HepG2 (cell line): ENCODE measurements around the gene SLC39A8. TPM values are rescaled to one million over a fixed set of nuclear protein-coding genes. Genes with fewer than 3 reads are reported as not detected.

Experiments
- ATAC-seq: fragments of 200-7000 bp; cut with Tn5 transposase; 3 replicates; pipeline ENCODE4 v1.9.1; 2020; ENCODE audit warnings: mild to moderate bottlenecking, moderate library complexity
- BruUV-seq: library from RNA; stranded (reverse); fragments of 400-500 nt; replicated peaks from 2 replicates; lab custom pipeline; 2021; lab: Mats Ljungman, UMichigan
- CTCF ChIA-PET: fragments of 300-600 bp; formaldehyde crosslinking; extraction: SDS; loops from one replicate; lab custom pipeline; 2021; ENCODE audit warnings: low total read pairs, inconsistent platforms, low intra/inter-chr PET ratio; lab: Yijun Ruan, JAX
- POLR2A ChIA-PET: fragments of 350-600 bp; sonication (Branson Sonifier 250); formaldehyde crosslinking; loops from one replicate; lab custom pipeline; 2020; ENCODE audit warnings: antibody characterized with exemption, inconsistent platforms; lab: Yijun Ruan, JAX
- DNase-seq: peaks from one replicate; pipeline ENCODE4 v3.0.0-alpha.2; 2015; ENCODE audit warnings: low spot score
- FAIRE-seq: peaks from 3 replicates; lab custom pipeline; 2011; peaks lifted over from hg19 to GRCh38; lab: Jason Lieb, UNC
- H2AFZ ChIP-seq: one replicate; pipeline ENCODE4 v1.6.1; 2011; ENCODE audit warnings: low read length, inconsistent platforms
- H3K27ac ChIP-seq: fragments of 300-600 bp; 3 replicates; pipeline ENCODE4 v1.8.0; 2011; ENCODE audit warnings: mixed run types, mild to moderate bottlenecking, mixed read lengths, low read length, inconsistent platforms; ENCODE audit not compliant: insufficient read depth; ENCODE audit errors: extremely low read length
- H3K27me3 ChIP-seq, 2 experiments: fragments of 200-600 bp in 1 of 2; 2 replicates in 1 of 2; 3 replicates in 1 of 2; pipeline versions ENCODE4 v1.6.0 to v1.8.0; 2011; ENCODE audit warnings: low read length in 2 of 2, mild to moderate bottlenecking in 2 of 2, moderate library complexity in 2 of 2, inconsistent platforms in 1 of 2; ENCODE audit not compliant: insufficient read depth in 2 of 2, control insufficient read depth in 1 of 2
- H3K36me3 ChIP-seq, 2 experiments: fragments of 200-600 bp in 1 of 2; replicated peaks in 1 of 2; 2 replicates in 1 of 2; 3 replicates in 1 of 2; pipeline versions ENCODE4 v1.5.1 to v1.8.0; 2011; ENCODE audit warnings: low read length in 2 of 2, inconsistent platforms in 1 of 2; ENCODE audit not compliant: insufficient read depth in 2 of 2, control insufficient read depth in 1 of 2
- H3K4me1 ChIP-seq: 2 replicates; pipeline ENCODE4 v1.5.1; 2012; ENCODE audit warnings: low read length, inconsistent platforms; ENCODE audit not compliant: insufficient read depth
- H3K4me2 ChIP-seq: 2 replicates; pipeline ENCODE4 v1.6.0; 2011; ENCODE audit warnings: low read depth, low read length, inconsistent platforms
- H3K4me3 ChIP-seq, 3 experiments: fragments of 200-600 bp in 1 of 3; sonication (generic), shearing (Covaris generic) in 1 of 3; replicated peaks in 1 of 3; 2 replicates each; pipeline ENCODE4 v1.5.1; 2011 to 2016; ENCODE audit warnings: low read length in 3 of 3, inconsistent platforms in 2 of 3, low read depth in 2 of 3, mild to moderate bottlenecking in 2 of 3, control low read depth in 1 of 3, mixed read lengths in 1 of 3; ENCODE audit not compliant: insufficient read depth in 1 of 3
- H3K79me2 ChIP-seq: one replicate; pipeline ENCODE4 v1.6.1; 2011; ENCODE audit warnings: low read length, inconsistent platforms; ENCODE audit not compliant: insufficient read depth
- H3K9ac ChIP-seq: 2 replicates; pipeline ENCODE4 v1.6.0; 2011; ENCODE audit warnings: mild to moderate bottlenecking, low read depth, low read length, inconsistent platforms; ENCODE audit not compliant: insufficient read depth
- H3K9me3 ChIP-seq: 2 replicates; pipeline ENCODE4 v1.5.1; 2012; ENCODE audit warnings: mild to moderate bottlenecking, low read length
- H4K20me1 ChIP-seq: 2 replicates; pipeline ENCODE4 v1.6.0; 2011; ENCODE audit warnings: inconsistent platforms, mild to moderate bottlenecking, low read length, moderate library complexity; ENCODE audit not compliant: insufficient read depth
- DNMT3B ChIP-seq: conservative IDR thresholded peaks from 2 replicates; pipeline ENCODE4 v1.6.1; 2016; ENCODE audit warnings: missing biosample characterization, control low read depth
- EZH2 ChIP-seq: conservative IDR thresholded peaks from 2 replicates; pipeline ENCODE4 v1.6.1; 2012; ENCODE audit warnings: mild to moderate bottlenecking, low read depth, low read length, moderate library complexity
- HNRNPL ChIP-seq: fragments of 200-400 bp; formaldehyde crosslinking; IDR thresholded peaks from 2 replicates; pipeline ENCODE4 v1.6.1; 2017; ENCODE audit warnings: mild to moderate bottlenecking, low read depth, low read length
- MLLT10 ChIP-seq: sonication (generic); formaldehyde crosslinking; IDR thresholded peaks from 2 replicates; pipeline ENCODE4 v1.4.0; 2020; ENCODE audit warnings: missing genetic modification reagents
- NFYC ChIP-seq: IDR thresholded peaks from 2 replicates; pipeline ENCODE4 v1.6.1; 2016; ENCODE audit warnings: missing genetic modification reagents, missing compliant biosample characterization
- SOX13 ChIP-seq, 3 experiments: fragments of 450-650 bp in 1 of 3; sonication (generic) in 1 of 3; formaldehyde crosslinking in 1 of 3; IDR thresholded peaks in 2 of 3; conservative IDR thresholded peaks in 1 of 3; 2 replicates each; pipeline versions ENCODE4 v1.5.0 to v1.6.1; 2016 to 2020; ENCODE audit warnings: antibody characterized with exemption in 1 of 3, mild to moderate bottlenecking in 1 of 3, missing compliant biosample characterization in 1 of 3, missing genetic modification reagents in 1 of 3, moderate library complexity in 1 of 3
- TRIM24 ChIP-seq: sonication (generic); formaldehyde crosslinking; IDR thresholded peaks from 2 replicates; pipeline ENCODE4 v1.8.0; 2022; ENCODE audit warnings: mild to moderate bottlenecking, missing genetic modification reagents
- ZFP41 ChIP-seq: sonication (generic); formaldehyde crosslinking; IDR thresholded peaks from 2 replicates; pipeline ENCODE4 v1.4.0; 2020; ENCODE audit warnings: mild to moderate bottlenecking, missing genetic modification reagents, borderline replicate concordance
- WGBS: methylation state at CpG from one replicate; pipeline ENCODE4 v1.1.6; 2017; ENCODE audit warnings: low lambda C conversion rate; 5-methylcytosine and 5-hydroxymethylcytosine counted together
- in situ Hi-C: cut with HindIII; loops from 2 replicates; pipeline ENCODE4 v1.10.0; 2017; ENCODE audit warnings: low pct_unique_long_range_greater_than_20kb; ENCODE audit not compliant: extremely low pct_ligation_motif_present
- intact Hi-C: fragments of 100-400 bp; cut with micrococcal nuclease; formaldehyde crosslinking; loops from one replicate; pipeline ENCODE4 v1.10.0; 2022; ENCODE audit not compliant: unreplicated experiment
- polyA plus RNA-seq, 8 experiments: library from polyadenylated mRNA; depleted of rRNA in 3 of 8; stranded (reverse) in 7 of 8; unstranded in 1 of 8; fragments of >200 nt; fragmentation: Illumina TruSeq in 4 of 8; extraction: Trizol in 4 of 8; gene quantifications; 2 replicates each; pipeline versions ENCODE4 v1.2.1 to v1.2.3, GENCODE V29; 2011 to 2016; ENCODE audit warnings: low read depth in 4 of 8, missing spikeins in 1 of 8, mixed read lengths in 1 of 8; ENCODE audit not compliant: insufficient read depth in 1 of 8
- total RNA-seq, 5 experiments: library from RNA; depleted of rRNA; stranded (reverse); fragments of >200 nt; fragmentation: Illumina TruSeq; extraction: Trizol; gene quantifications; 2 replicates each; pipeline ENCODE4 v1.2.3, GENCODE V29; 2016; ENCODE audit warnings: low read depth in 1 of 5
- TF ChIP-seq, protein P1 (sequence below): sonication (generic); formaldehyde crosslinking; IDR thresholded peaks from 2 replicates; pipeline ENCODE4 v1.4.0; 2020; ENCODE audit warnings: missing genetic modification reagents
- TF ChIP-seq, protein P2 (sequence below): sonication (generic); formaldehyde crosslinking; IDR thresholded peaks from 2 replicates; pipeline ENCODE4 v1.5.0; 2020; ENCODE audit warnings: mild to moderate bottlenecking, missing genetic modification reagents, borderline replicate concordance

Gene SLC39A8
- total and polyA plus RNA-seq, 2 of the 13 experiments (the other 11 are each of a cell fraction or from before 2014, with no cell fraction given), result 0.22 to 0.38 TPM

DNA sequence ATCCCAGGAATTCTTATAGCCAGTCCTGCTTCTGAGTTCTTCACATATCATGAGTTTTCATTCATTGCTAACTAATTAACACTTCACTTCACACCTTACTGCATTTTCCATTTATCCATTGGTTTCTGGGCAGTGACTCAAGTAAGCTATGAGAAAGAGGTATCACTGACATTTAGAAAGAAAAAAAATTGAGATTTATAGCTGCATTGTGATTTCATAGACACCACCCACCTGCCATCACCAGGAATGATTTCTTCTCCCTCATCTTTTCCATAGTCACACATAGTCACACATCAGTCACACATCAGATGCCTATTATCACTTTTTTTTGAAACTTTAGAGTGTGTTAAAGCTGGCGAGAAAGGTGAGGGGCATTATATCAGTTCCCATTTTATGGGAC lies 121.8 kb downstream of the SLC39A8 start:
- Histone ChIP-seq H4K20me1 (no peaks in the 10 kb centered on the region), H3K27ac (no peak overlapping the region), H3K4me3 (no peak overlapping the region), H3K4me2 (no peak overlapping the region), H3K79me2 (no peaks in the 10 kb centered on the region), H3K36me3 (no peaks in the 10 kb centered on the region), H3K9ac (no peak overlapping the region), H3K9me3 (no peaks in the 10 kb centered on the region), H2AFZ (no peak overlapping the region), H3K27me3 (no peaks in the 10 kb centered on the region; a peak in 1 of 5 replicates), H3K4me1 (no peaks in the 10 kb centered on the region)
- ATAC-seq, result no peak
- ChIA-PET CTCF (no interaction called here), POLR2A (no interaction called here)
- no peak for FAIRE-seq
- 5% methylated on average over 1 of the region's 1 CpG for WGBS
- no peak for DNase-seq
- BruUV-seq, result no TSS peak
- in situ Hi-C loops, result no loop called here
- intact Hi-C loops, result no loop called here
- TF ChIP-seq EZH2 (no peak), SOX13 (IDR thresholded peaks at IDR 0.05) (no peak), SOX13 (CRISPR knock-in tag; conservative IDR thresholded peaks at IDR 0.05 in 1 of 2, IDR thresholded peaks at IDR 0.05 in 1 of 2) (no peak), ZFP41 (CRISPR knock-in tag) (no peak), NFYC (CRISPR knock-in tag) (no peak), MLLT10 (CRISPR knock-in tag) (no peak), TRIM24 (no peak), HNRNPL (no peak), DNMT3B (CRISPR knock-in tag) (no peak)
- TF ChIP-seq, protein P1, sequence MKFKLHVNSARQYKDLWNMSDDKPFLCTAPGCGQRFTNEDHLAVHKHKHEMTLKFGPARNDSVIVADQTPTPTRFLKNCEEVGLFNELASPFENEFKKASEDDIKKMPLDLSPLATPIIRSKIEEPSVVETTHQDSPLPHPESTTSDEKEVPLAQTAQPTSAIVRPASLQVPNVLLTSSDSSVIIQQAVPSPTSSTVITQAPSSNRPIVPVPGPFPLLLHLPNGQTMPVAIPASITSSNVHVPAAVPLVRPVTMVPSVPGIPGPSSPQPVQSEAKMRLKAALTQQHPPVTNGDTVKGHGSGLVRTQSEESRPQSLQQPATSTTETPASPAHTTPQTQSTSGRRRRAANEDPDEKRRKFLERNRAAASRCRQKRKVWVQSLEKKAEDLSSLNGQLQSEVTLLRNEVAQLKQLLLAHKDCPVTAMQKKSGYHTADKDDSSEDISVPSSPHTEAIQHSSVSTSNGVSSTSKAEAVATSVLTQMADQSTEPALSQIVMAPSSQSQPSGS (CRISPR knock-in tag), result no peak
- TF ChIP-seq, protein P2, sequence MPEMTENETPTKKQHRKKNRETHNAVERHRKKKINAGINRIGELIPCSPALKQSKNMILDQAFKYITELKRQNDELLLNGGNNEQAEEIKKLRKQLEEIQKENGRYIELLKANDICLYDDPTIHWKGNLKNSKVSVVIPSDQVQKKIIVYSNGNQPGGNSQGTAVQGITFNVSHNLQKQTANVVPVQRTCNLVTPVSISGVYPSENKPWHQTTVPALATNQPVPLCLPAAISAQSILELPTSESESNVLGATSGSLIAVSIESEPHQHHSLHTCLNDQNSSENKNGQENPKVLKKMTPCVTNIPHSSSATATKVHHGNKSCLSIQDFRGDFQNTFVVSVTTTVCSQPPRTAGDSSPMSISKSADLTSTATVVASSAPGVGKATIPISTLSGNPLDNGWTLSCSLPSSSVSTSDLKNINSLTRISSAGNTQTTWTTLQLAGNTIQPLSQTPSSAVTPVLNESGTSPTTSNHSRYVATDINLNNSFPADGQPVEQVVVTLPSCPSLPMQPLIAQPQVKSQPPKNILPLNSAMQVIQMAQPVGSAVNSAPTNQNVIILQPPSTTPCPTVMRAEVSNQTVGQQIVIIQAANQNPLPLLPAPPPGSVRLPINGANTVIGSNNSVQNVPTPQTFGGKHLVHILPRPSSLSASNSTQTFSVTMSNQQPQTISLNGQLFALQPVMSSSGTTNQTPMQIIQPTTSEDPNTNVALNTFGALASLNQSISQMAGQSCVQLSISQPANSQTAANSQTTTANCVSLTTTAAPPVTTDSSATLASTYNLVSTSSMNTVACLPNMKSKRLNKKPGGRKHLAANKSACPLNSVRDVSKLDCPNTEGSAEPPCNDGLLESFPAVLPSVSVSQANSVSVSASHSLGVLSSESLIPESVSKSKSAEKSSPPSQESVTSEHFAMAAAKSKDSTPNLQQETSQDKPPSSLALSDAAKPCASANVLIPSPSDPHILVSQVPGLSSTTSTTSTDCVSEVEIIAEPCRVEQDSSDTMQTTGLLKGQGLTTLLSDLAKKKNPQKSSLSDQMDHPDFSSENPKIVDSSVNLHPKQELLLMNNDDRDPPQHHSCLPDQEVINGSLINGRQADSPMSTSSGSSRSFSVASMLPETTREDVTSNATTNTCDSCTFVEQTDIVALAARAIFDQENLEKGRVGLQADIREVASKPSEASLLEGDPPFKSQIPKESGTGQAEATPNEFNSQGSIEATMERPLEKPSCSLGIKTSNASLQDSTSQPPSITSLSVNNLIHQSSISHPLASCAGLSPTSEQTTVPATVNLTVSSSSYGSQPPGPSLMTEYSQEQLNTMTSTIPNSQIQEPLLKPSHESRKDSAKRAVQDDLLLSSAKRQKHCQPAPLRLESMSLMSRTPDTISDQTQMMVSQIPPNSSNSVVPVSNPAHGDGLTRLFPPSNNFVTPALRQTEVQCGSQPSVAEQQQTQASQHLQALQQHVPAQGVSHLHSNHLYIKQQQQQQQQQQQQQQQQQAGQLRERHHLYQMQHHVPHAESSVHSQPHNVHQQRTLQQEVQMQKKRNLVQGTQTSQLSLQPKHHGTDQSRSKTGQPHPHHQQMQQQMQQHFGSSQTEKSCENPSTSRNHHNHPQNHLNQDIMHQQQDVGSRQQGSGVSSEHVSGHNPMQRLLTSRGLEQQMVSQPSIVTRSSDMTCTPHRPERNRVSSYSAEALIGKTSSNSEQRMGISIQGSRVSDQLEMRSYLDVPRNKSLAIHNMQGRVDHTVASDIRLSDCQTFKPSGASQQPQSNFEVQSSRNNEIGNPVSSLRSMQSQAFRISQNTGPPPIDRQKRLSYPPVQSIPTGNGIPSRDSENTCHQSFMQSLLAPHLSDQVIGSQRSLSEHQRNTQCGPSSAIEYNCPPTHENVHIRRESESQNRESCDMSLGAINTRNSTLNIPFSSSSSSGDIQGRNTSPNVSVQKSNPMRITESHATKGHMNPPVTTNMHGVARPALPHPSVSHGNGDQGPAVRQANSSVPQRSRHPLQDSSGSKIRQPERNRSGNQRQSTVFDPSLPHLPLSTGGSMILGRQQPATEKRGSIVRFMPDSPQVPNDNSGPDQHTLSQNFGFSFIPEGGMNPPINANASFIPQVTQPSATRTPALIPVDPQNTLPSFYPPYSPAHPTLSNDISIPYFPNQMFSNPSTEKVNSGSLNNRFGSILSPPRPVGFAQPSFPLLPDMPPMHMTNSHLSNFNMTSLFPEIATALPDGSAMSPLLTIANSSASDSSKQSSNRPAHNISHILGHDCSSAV (CRISPR knock-in tag), result no peak
